Measurements from ENCODE around the gene TNPO3.
"Not testable (repeated sequence)": the region's sequence is repeated elsewhere in the genome, so short reads cannot be mapped to it uniquely, and the experiment has no call there.

The TNPO3 gene

GRCh38 chr7:129008645-129009414, 46.1 kb downstream of the TNPO3 start:
- TF ChIP-seq CTCF (IDR thresholded peaks at IDR 0.05; ENCODE audit: unreplicated experiment in 3 of 3): no peak
- no peaks in the 10 kb centered on the region for H3K27me3 Mint-ChIP-seq (ENCODE audit: low read depth)

DNA sequence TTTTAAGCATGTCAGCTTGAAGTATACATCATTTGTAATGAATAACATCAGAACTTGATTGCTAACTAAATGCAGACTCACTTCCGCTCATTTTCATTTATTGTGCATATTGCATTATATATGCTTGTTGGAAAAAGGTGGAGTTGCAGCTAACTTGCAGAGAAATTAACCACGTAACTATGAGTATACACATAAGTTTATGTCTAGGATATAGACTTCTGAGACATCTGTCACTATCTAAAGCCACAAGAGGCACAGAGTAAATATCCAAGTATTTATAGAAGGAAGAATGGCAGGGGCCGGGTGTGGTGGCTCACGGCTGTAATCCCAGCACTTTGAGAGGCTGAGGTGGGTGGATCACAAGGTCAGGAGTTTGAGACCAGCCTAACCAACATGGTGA, 47.3 kb downstream of the TNPO3 start:
- Mint-ChIP-seq H3K36me3 (ENCODE audit: low read depth) (peaks cover 43% of the 10 kb centered on the region), H3K4me1 (peaks cover 5% of the 10 kb centered on the region), H3K9me3 (no peaks in the 10 kb centered on the region), H3K27ac (no peak overlapping the region), H3K4me3 (no peak overlapping the region), H3K27me3 (ENCODE audit: low read depth) (no peaks in the 10 kb centered on the region)
- no peak for TF ChIP-seq CTCF (IDR thresholded peaks at IDR 0.05; ENCODE audit: unreplicated experiment in 3 of 3)

More at GRCh38 chr7:129008645-129009414, 46.1 kb downstream of the TNPO3 start:
- H3K9me3 Mint-ChIP-seq: no peaks in the 10 kb centered on the region
- peaks cover 5% of the 10 kb centered on the region for H3K4me1 Mint-ChIP-seq
- H3K27ac Mint-ChIP-seq: no peak overlapping the region
- peaks cover 48% of the 10 kb centered on the region for H3K36me3 Mint-ChIP-seq (ENCODE audit: low read depth)
- no peak overlapping the region for H3K4me3 Mint-ChIP-seq

GRCh38 chr7:129006636-129007414, 48.1 kb downstream of the TNPO3 start:
- TF ChIP-seq CTCF (IDR thresholded peaks at IDR 0.05; ENCODE audit: unreplicated experiment in 3 of 3): no peak
- Mint-ChIP-seq H3K9me3 (no peaks in the 10 kb centered on the region), H3K27ac (peak overlapping the region in 2 of 3 experiments; percentile 48 to 68), H3K36me3 (ENCODE audit: low read depth) (peaks cover 50% of the 10 kb centered on the region), H3K4me1 (peaks cover 5% of the 10 kb centered on the region), H3K4me3 (no peak overlapping the region), H3K27me3 (ENCODE audit: low read depth) (no peaks in the 10 kb centered on the region)

- no peak for TF ChIP-seq CTCF (IDR thresholded peaks at IDR 0.05; ENCODE audit: unreplicated experiment in 3 of 3)
- no peaks in the 10 kb centered on the region for H3K27me3 Mint-ChIP-seq (ENCODE audit: low read depth)
- no peak overlapping the region for H3K4me3 Mint-ChIP-seq
- H3K36me3 Mint-ChIP-seq (ENCODE audit: low read depth): peaks cover 54% of the 10 kb centered on the region
- H3K4me1 Mint-ChIP-seq: peaks cover 5% of the 10 kb centered on the region
- H3K27ac Mint-ChIP-seq: no peak overlapping the region
- no peaks in the 10 kb centered on the region for H3K9me3 Mint-ChIP-seq
These were observed 49.7 kb downstream of the TNPO3 start for GRCh38 chr7:129005186-129005585.

DNA sequence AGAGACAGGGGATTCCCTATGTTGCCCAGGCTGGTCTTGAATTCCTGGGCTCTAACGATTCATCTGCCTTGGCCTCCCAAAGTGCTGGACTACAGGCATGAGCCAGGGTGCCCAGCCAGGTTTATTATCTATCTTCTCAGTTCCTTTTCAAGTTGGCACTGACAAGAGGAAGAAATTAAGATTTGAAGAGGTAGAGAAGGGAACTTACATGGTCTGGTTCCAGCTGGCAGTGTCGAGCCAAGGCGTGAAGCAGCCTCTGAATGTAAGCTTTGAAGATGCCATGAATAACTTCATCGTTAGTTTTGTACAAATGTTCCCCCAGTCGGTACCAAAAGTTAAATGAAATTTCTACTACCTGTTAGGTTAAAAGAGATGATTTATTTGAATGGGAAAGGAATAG, 57.7 kb downstream of the TNPO3 start:
- Mint-ChIP-seq H3K9me3 (no peaks in the 10 kb centered on the region), H3K27ac (peak overlapping the region in 1 of 3 experiments; percentile 22), H3K27me3 (ENCODE audit: low read depth) (no peaks in the 10 kb centered on the region), H3K4me1 (no peaks in the 10 kb centered on the region), H3K4me3 (no peak overlapping the region), H3K36me3 (ENCODE audit: low read depth) (peaks cover 51% of the 10 kb centered on the region)
- no peak for TF ChIP-seq CTCF (IDR thresholded peaks at IDR 0.05; ENCODE audit: unreplicated experiment in 3 of 3)

- not testable (repeated sequence) for H3K4me1 Mint-ChIP-seq; H3K9me3 Mint-ChIP-seq; H3K27me3 Mint-ChIP-seq (ENCODE audit: low read depth); H3K4me3 Mint-ChIP-seq
- Mint-ChIP-seq H3K27ac (peak overlapping the region in 1 of 3 experiments; percentile 63), H3K36me3 (ENCODE audit: low read depth) (peaks cover 45% of the 10 kb centered on the region)
These were observed 60.4 kb downstream of the TNPO3 start for GRCh38 chr7:128994560-128994959.
